Mesothelial cell of epicardium (in vitro differentiated cells): ENCODE data around the gene XYLT1. TPM values are rescaled to one million over a fixed set of nuclear protein-coding genes. Genes with fewer than 3 reads are reported as not detected.

Source experiments
- DNase-seq, 2 experiments: peaks; one replicate each; pipeline ENCODE4 v3.0.0; 2021; ENCODE audit warnings: low spot score in 2 of 2; ENCODE audit not compliant: unreplicated experiment in 2 of 2
- H3K27ac Mint-ChIP-seq: 2 replicates; pipeline ENCODE4 v1.8.0; 2021; ENCODE audit warnings: mixed read lengths
- H3K27me3 Mint-ChIP-seq: 2 replicates; pipeline ENCODE4 v1.8.0; 2021; ENCODE audit warnings: low read depth, mixed read lengths
- H3K36me3 Mint-ChIP-seq: 2 replicates; pipeline ENCODE4 v1.8.0; 2021; ENCODE audit warnings: mixed read lengths
- H3K4me1 Mint-ChIP-seq: 2 replicates; pipeline ENCODE4 v1.8.0; 2021; ENCODE audit warnings: mixed read lengths
- H3K4me3 Mint-ChIP-seq: 2 replicates; pipeline ENCODE4 v1.8.0; 2021; ENCODE audit warnings: mild to moderate bottlenecking, moderate library complexity, mixed read lengths
- H3K9me3 Mint-ChIP-seq: 2 replicates; pipeline ENCODE4 v1.8.0; 2021; ENCODE audit warnings: mixed read lengths
- total RNA-seq: library from RNA; stranded (reverse); gene quantifications from 3 replicates; pipeline ENCODE4 v1.2.1, GENCODE V29; 2021
- TF ChIP-seq, protein P1 (sequence below): fragments of 200-600 bp; sonication (generic); IDR thresholded peaks from one replicate; pipeline ENCODE4 v1.5.0; 2021; ENCODE audit warnings: antibody characterized with exemption; ENCODE audit not compliant: unreplicated experiment

XYLT1 gene
- total RNA-seq, 1 donor from 2014 or later = 15.2 TPM

DNA sequence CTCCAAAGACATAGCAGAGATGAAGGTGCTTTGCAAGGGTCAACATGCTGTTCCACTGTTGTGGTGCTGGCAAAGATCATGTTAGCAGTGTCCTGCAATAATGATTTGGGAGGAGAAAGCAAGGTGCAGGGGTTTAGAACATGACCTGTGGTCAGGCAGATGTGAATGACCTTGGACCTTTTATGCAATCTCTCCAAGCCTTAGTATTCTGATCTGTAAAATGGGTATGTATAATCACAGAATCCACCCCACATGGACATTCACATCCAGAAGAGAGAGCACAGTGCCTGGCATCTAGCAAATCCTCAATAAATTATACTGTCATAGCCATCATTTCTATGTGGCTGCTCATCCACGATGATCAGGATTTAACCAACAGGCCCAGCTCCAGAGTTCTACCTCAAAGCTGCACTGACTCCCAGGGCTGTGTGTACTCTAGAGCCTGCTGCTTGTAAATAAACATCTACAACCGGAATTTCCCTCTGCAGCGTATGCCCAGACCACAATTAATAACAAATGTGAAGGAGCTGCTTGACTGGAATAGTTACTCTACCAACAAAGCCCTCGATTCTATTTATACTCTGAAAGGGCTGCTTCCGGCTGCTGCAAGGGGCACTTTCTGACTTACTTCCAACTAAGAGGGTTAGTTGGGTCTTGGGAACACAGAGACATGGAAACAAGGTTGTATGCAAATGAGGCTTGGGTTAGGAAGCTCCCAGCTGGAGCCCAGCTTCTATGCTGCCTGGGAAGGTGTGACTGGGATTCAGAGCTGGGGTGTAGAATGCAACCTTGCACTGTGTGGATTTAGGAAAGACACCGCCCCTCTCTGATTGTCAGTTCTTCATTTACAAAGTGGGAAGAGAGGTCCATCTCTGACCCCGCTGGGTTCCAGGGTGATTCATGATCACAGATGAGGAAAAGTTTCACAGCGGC is 265.2 kb downstream of the XYLT1 start:
- H3K9me3 Mint-ChIP-seq = no peaks in the 10 kb centered on the region
- no peaks in the 10 kb centered on the region for H3K36me3 Mint-ChIP-seq
- H3K27me3 Mint-ChIP-seq = no peaks in the 10 kb centered on the region
- TF ChIP-seq, protein P1, sequence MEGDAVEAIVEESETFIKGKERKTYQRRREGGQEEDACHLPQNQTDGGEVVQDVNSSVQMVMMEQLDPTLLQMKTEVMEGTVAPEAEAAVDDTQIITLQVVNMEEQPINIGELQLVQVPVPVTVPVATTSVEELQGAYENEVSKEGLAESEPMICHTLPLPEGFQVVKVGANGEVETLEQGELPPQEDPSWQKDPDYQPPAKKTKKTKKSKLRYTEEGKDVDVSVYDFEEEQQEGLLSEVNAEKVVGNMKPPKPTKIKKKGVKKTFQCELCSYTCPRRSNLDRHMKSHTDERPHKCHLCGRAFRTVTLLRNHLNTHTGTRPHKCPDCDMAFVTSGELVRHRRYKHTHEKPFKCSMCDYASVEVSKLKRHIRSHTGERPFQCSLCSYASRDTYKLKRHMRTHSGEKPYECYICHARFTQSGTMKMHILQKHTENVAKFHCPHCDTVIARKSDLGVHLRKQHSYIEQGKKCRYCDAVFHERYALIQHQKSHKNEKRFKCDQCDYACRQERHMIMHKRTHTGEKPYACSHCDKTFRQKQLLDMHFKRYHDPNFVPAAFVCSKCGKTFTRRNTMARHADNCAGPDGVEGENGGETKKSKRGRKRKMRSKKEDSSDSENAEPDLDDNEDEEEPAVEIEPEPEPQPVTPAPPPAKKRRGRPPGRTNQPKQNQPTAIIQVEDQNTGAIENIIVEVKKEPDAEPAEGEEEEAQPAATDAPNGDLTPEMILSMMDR = no peak
- H3K27ac Mint-ChIP-seq = peak overlapping the region; percentile 57
- no peak overlapping the region for H3K4me3 Mint-ChIP-seq
- no peak for DNase-seq
- H3K4me1 Mint-ChIP-seq = peaks cover 7% of the 10 kb centered on the region

DNA sequence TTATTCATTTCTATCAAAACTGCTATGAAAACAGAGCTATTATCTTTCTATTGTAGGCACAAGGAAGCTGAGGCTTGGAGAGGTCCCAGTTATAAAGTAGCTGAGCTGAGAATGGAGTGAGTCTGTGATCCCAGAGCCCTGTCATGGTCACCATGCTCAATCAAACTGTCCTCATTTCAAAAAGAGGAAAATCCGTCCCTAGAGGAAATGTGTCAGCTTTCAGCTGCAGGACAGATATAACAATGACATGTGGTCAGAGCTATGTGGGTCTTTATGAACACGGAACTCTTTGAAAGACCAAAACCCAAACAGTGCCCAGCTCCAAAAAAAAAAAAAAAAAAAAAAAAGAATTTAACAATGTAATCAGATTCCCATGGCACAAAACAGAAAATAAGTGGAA is 266.1 kb downstream of the XYLT1 start:
- Mint-ChIP-seq H3K4me3 (no peak overlapping the region), H3K27me3 (no peaks in the 10 kb centered on the region), H3K4me1 (peaks cover 7% of the 10 kb centered on the region), H3K9me3 (no peaks in the 10 kb centered on the region), H3K36me3 (peaks cover under 1% of the 10 kb centered on the region), H3K27ac (no peak overlapping the region)
- no peak for DNase-seq
- TF ChIP-seq, protein P1 = no peak

DNA sequence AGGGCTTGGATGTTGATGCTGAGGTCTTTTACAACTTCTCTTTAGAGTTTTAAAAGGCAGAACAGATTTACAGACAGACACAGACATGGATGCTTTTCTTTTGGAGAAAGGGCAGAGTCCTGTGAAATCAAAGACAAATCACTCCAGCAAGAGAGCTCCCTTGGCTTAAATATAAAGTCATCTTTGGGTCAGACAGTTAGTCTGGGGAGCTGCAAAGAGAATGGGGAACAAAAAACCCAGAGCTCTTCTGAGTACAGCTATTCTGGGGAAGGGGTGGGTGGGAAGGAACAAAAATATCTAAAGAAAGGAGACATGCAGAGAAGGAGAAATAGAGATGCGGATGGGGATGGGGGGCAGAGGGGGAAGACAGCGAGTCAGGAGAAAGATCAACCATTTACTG is 266.6 kb downstream of the XYLT1 start:
- Mint-ChIP-seq H3K4me3 (no peak overlapping the region), H3K36me3 (peaks cover 5% of the 10 kb centered on the region), H3K27me3 (no peaks in the 10 kb centered on the region), H3K4me1 (peaks cover 7% of the 10 kb centered on the region), H3K27ac (no peak overlapping the region), H3K9me3 (no peaks in the 10 kb centered on the region)
- TF ChIP-seq, protein P1 = no peak
- no peak for DNase-seq

DNA sequence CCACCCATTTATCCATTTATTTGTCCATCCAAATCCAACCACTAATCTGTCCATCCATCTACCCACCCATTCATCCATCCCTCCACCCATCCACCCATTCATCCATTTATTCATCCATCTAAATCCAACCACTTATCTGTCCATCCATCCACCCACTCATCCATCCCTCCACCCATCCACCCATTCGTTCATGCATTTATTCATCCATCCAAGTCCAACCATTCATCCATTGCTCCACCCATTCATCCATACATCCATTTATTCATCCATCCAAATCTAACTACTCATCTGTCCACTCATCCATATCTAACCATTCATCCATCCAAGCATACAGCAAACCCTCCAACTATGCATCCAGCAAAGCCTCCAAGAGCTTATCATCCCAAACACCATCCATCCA is 267.3 kb downstream of the XYLT1 start:
- peaks cover 5% of the 10 kb centered on the region for H3K36me3 Mint-ChIP-seq
- no peaks in the 10 kb centered on the region for H3K9me3 Mint-ChIP-seq
- TF ChIP-seq, protein P1 = no peak
- no peak overlapping the region for H3K4me3 Mint-ChIP-seq
- no peak for DNase-seq
- peaks cover 7% of the 10 kb centered on the region for H3K4me1 Mint-ChIP-seq
- H3K27me3 Mint-ChIP-seq = no peaks in the 10 kb centered on the region
- H3K27ac Mint-ChIP-seq = no peak overlapping the region

DNA sequence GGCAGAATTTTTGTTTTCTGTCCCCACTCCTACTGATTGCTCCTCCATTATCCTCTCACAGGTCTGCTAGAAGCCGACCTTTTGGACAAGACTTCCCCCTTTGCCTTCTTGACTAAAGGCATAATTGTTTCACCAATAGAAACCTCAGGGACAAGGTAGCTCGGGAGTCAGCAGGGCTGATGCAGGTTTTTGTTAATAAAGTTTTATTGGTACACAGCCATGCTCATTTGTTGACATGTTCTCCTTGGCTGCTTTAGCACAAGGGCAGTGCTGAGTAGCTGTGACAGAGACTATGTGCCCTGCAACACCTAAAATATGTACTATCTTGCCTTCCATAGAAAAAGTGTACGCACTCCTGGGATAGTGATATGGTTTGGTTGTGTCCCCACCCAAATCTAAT is 271.6 kb downstream of the XYLT1 start:
- no peak for DNase-seq
- Mint-ChIP-seq H3K27ac (no peak overlapping the region), H3K9me3 (no peaks in the 10 kb centered on the region), H3K4me3 (no peak overlapping the region), H3K4me1 (no peaks in the 10 kb centered on the region), H3K27me3 (no peaks in the 10 kb centered on the region), H3K36me3 (peaks cover 10% of the 10 kb centered on the region)
- TF ChIP-seq, protein P1 = no peak
